GM18951 (cell line): ENCODE results near the gene SLC38A4.
"Not testable (repeated sequence)": the region's sequence is repeated elsewhere in the genome, so short reads cannot be mapped to it uniquely, and the experiment has no call there.

Experiments
- POLR2A ChIP-seq: IDR thresholded peaks from 4 replicates; pipeline ENCODE4 v1.6.1; 2011; ENCODE audit warnings: mild to moderate bottlenecking; ENCODE audit not compliant: insufficient read length, insufficient read depth; ENCODE audit errors: extremely low read depth
- in situ Hi-C: fragments of 300-500 bp; cut with MboI; formaldehyde crosslinking; loops from one replicate; pipeline ENCODE4 v1.12.0; 2022; ENCODE audit warnings: low sequenced_read_pairs, mixed read lengths, inconsistent platforms; ENCODE audit not compliant: unreplicated experiment

The SLC38A4 gene, protein sequence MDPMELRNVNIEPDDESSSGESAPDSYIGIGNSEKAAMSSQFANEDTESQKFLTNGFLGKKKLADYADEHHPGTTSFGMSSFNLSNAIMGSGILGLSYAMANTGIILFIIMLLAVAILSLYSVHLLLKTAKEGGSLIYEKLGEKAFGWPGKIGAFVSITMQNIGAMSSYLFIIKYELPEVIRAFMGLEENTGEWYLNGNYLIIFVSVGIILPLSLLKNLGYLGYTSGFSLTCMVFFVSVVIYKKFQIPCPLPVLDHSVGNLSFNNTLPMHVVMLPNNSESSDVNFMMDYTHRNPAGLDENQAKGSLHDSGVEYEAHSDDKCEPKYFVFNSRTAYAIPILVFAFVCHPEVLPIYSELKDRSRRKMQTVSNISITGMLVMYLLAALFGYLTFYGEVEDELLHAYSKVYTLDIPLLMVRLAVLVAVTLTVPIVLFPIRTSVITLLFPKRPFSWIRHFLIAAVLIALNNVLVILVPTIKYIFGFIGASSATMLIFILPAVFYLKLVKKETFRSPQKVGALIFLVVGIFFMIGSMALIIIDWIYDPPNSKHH

DNA sequence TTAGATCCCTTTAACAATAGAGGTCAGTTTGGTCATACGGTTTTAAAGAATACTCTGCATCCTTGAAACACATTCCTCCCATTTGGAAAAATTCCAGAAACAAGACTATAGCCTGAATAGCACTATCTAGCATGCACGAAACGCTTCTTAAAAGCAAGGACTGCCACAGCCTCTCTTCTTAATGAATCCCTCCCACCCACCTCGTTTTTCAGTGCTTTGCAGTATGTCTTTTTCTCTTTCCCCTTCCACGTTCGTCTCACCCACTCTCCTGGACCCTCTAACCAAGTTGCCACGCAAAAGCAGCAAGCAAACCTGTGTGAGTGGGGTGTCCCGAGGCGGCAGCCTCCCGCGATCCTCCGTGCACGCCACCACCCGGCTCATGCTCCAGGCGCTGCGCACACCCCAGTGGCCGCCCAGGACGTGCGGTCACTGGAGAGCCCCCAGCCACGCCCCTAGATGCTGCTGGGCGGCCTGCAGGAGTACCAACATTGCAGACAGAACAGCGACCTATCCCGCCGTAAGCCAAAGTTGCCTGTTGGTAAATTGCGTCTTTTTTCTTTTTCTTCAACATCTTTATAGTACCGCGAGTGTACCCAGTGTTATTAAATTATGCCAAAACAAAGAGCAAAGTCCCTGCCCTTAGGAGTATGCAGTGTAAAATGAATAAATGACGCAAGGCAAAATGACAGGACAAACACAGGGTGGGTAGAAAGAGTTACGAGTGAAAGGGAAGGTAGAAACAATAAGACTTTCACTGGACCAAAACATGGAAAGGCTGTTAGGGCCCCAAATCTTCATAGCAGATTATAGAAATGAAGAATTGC, at the start of gene SLC38A4:
SLC38A4 (minus strand) TSS at position 407 of the 824 bp plus-strand sequence. CDS start 32,926 bp downstream, outside the sequence.
- in situ Hi-C loops: no loop called here
- TF ChIP-seq POLR2A: no peak

DNA sequence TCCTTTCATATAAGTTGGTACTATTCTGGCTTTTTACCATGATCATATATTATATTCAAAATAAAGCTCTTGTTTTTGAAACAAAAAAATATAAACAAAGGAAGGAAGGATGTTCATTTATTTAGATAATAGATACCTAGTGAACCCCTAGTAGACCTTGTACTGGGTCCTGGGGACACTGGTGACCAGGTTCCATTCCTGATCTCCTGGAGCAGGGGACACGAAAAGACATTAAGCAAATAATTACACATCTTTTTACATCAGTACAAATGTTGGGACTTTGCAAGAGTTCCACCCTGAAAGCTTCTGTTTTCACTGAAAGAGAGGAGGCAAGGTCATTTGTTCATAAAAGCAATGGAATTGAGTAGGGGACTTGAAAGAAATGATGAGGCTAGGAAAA, 49.3 kb upstream of the SLC38A4 start:
- in situ Hi-C loops: no loop called here
- TF ChIP-seq POLR2A: no peak

DNA sequence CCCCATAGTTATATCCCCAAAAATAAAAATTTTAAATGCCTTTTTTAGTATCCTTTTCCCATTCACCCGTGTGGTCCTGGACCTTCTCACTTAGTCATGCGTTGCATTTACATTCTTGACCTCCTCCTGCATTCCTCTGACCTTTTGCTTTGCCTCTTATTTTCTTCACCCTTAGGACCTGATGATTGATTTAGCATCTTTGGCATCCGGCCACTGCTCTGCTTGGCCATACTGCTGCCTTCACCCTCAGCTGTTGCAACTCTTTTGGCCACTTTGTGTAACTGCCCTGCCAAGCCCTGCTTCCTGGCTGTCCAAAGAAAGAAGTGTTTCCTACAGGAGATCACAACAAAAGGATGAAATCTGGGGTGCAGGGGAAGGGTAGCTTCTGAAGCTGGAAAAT, 48.8 kb upstream of the SLC38A4 start:
- no peak for TF ChIP-seq POLR2A
- in situ Hi-C loops: no loop called here

- no peak for TF ChIP-seq POLR2A
- in situ Hi-C loops: no loop called here
Measured at GRCh38 chr12:46872135-46872534, 46.3 kb upstream of the SLC38A4 start.

DNA sequence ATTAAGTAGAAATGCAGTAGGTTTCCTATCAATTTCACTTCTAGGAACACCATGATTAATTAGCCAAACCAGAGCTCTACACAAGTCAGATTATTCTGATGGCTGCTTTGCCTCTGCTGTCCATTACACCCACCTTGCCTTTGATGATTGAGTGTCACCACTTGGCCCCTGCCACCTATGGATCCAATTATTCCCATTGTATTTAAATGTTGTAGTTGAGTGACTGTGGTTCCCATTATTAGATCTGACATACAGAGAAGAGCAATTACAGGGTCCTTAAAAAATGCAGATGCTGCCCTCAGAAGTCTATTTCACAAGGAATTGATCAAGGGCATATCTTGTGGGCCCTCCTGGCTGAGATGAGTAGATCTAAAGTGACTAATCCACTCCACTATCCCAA, 39.5 kb upstream of the SLC38A4 start:
- in situ Hi-C loops: no loop called here

DNA sequence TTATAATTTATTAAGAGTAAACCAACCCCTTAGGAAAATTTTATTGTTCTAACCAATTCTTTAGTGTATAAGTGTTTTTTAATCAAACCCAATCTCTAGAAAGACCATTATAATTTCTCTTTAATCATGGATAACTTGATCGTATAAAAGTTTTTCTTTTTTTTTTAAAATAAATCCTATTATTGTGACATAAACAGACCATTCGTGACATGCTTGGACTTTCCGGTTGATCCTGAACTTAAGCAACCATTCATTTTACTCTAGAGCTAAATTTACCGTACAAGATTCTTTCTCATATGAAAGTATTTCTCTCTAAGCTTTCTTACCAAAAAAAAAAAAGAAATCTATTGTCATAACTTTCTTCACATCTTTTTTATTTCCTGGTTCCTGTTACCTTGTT, 32.6 kb upstream of the SLC38A4 start:
- no peak for TF ChIP-seq POLR2A

More for the DNA sequence above, 39.5 kb upstream of the SLC38A4 start:
- TF ChIP-seq POLR2A: no peak

DNA sequence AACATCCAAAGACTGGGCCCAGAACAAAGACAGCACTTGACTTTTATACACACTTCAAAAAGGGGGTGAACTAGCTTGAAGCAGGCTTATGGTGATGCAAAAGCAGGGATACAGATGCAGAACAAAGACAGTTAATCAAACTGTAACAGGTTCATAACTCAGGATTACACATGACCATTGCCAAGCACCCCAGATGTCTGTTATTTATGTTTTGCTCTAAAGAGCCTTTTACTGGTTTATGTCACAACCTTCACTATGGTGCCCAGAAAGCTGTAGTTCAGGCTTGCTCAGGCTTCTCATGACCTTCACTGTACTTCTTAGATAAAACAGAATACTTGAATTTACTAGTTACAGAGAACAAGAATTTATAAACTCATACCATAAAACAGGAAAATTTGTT, 31.7 kb upstream of the SLC38A4 start:
- no peak for TF ChIP-seq POLR2A
- in situ Hi-C loops: no loop called here

More for the DNA sequence above, 32.6 kb upstream of the SLC38A4 start:
- in situ Hi-C loops: no loop called here

DNA sequence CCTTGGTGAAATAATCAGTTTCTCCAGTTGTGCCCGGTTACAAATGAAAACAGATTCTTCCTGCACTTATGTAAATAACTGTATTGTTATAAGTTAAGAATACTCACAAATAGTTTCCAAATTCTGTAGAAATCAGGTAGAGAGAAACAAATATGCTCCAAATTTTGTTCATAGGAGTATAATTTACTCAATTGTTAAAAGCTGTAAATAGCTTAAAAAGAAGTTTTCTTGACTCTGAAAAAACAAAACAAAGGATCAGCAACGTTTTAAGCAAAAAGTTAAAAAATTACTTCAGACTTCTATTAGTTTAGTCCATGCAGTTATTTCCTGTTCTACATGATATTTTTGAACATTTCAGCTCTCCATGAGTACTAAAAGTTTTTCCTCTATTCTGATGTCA, 30.0 kb upstream of the SLC38A4 start:
- in situ Hi-C loops: no loop called here
- no peak for TF ChIP-seq POLR2A

GRCh38 chr12:46854188-46854587, 28.4 kb upstream of the SLC38A4 start:
- in situ Hi-C loops: not testable (repeated sequence)

DNA sequence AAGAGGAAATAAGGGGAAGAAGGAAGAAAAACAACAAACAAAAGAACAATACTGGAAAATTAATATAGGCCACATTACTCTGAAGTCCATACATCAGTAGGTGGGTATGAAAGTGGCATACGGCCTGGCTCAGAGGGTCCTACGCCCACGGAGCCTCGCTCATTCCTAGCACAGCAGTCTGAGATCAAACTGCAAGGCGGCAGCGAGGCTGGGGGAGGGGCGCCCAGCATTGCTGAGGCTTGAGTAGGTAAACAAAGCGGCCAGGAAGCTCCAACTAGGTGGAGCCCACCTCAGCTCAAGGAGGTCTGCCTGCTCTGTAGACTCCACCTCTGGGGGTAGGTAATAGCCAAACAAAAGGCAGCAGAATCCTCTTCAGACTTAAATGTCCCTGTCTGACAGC, 23.0 kb upstream of the SLC38A4 start:
- in situ Hi-C loops: not testable (repeated sequence)

DNA sequence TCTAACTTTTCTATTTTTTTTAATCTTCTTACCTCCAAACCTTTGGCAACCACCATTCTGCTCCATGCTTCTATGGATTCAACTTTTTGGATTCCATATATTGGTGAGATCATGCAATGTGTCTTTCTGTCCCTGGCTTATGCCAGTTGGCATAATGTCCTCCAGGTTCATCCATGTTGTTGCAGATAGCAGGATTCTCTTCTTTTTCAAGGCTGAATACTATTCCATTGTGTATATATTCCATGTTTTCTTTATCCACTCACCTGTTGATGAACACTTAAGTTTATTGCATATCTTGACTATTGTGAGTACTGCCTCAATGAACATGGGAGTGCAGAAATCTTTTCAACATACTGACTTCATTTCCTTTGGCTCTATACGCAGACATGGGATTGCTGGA, 21.2 kb upstream of the SLC38A4 start:
- TF ChIP-seq POLR2A: no peak

GRCh38 chr12:46843811-46844210, 18.0 kb upstream of the SLC38A4 start:
- TF ChIP-seq POLR2A: no peak
- in situ Hi-C loops: no loop called here

More for the DNA sequence above, 21.2 kb upstream of the SLC38A4 start:
- in situ Hi-C loops: no loop called here

DNA sequence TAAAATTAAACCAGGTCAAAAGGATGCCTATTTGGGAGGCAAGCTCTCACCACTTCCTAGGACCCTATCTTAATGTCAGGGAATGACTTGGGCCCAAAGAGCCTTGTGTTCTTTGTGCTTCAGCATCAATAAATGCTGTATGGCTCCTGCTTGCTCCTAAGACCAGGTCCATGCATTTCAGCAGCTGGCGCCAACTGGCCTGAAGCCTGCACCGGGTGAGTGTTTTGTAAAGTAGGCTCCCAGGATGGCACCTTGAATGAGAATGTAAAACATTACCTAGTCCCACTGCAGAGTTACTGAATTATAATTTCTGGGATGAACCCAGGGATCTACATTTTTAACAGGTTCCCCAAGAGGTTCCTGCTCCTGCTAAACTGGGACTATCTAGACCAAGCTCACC, 16.1 kb upstream of the SLC38A4 start:
- no peak for TF ChIP-seq POLR2A

DNA sequence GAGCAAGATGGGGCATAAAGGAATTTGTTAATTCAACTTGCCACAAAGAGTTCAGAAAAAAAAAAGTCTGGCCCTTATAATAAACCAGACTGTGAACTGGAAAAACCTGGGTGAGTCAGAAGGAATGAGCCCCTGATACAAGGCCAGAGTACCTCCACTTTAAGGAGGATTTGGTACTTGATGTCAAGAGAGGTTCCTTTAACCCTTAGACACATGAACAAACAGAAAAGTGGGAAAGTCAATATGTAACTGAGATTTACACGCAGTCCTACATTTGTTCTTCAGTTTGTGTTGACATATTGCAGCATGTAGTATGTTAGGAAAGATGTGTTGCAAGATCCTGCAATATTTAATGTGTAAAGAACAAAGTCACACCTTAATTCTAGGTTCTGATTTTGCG, 14.2 kb upstream of the SLC38A4 start:
- in situ Hi-C loops: no loop called here
- TF ChIP-seq POLR2A: no peak

More for the DNA sequence above, 16.1 kb upstream of the SLC38A4 start:
- in situ Hi-C loops: no loop called here
